ENCODE data around the gene TYK2.

The TYK2 gene

GRCh38 chr19:10380313-10381102 lies at the start of gene TYK2:
Gene TYK2 (minus strand): TSS chr19:10380572. CDS start chr19:10378406, 2,166 bp downstream.
- in situ Hi-C loops (cut with MboI; ENCODE audit: low sequenced_read_pairs, unreplicated experiment) = loop anchor here (25.0 kb wide), 1 partner anchor 443 kb away; the partner anchor contains the start of gene OLFM2
- peak; percentile 100 for DNase-seq (ENCODE audit: low spot score)
- no peak for TF ChIP-seq CTCF (IDR thresholded peaks at IDR 0.05; ENCODE audit: borderline replicate concordance, control extremely low read depth, extremely low read depth, insufficient read depth, missing control alignments)

- DNase-seq (ENCODE audit: low spot score) = no peak
- in situ Hi-C loops (cut with MboI; ENCODE audit: low sequenced_read_pairs, unreplicated experiment) = no loop called here
- TF ChIP-seq CTCF (IDR thresholded peaks at IDR 0.05; ENCODE audit: borderline replicate concordance, control extremely low read depth, extremely low read depth, insufficient read depth, missing control alignments) = no peak
Observed at GRCh38 chr19:10428996-10429381, 48.6 kb upstream of the TYK2 start.

- in situ Hi-C loops (cut with MboI; ENCODE audit: low sequenced_read_pairs, unreplicated experiment) = no loop called here
Observed at GRCh38 chr19:10427169-10427568, 46.8 kb upstream of the TYK2 start.

GRCh38 chr19:10424011-10424637 lies 43.8 kb upstream of the TYK2 start:
- peak; percentile 96 for TF ChIP-seq CTCF (IDR thresholded peaks at IDR 0.05; ENCODE audit: borderline replicate concordance, control extremely low read depth, extremely low read depth, insufficient read depth, missing control alignments)
- in situ Hi-C loops (cut with MboI; ENCODE audit: low sequenced_read_pairs, unreplicated experiment) = no loop called here
- peak; percentile 77 for DNase-seq (ENCODE audit: low spot score)

More at GRCh38 chr19:10427169-10427568, 46.8 kb upstream of the TYK2 start:
- no peak for DNase-seq (ENCODE audit: low spot score)
- TF ChIP-seq CTCF (IDR thresholded peaks at IDR 0.05; ENCODE audit: borderline replicate concordance, control extremely low read depth, extremely low read depth, insufficient read depth, missing control alignments) = no peak

GRCh38 chr19:10422846-10423245 lies 42.5 kb upstream of the TYK2 start:
- in situ Hi-C loops (cut with MboI; ENCODE audit: low sequenced_read_pairs, unreplicated experiment) = no loop called here
- TF ChIP-seq CTCF (IDR thresholded peaks at IDR 0.05; ENCODE audit: borderline replicate concordance, control extremely low read depth, extremely low read depth, insufficient read depth, missing control alignments) = no peak
- DNase-seq (ENCODE audit: low spot score) = no peak

GRCh38 chr19:10422046-10422461 lies 41.7 kb upstream of the TYK2 start:
- DNase-seq (ENCODE audit: low spot score) = no peak
- in situ Hi-C loops (cut with MboI; ENCODE audit: low sequenced_read_pairs, unreplicated experiment) = no loop called here
- no peak for TF ChIP-seq CTCF (IDR thresholded peaks at IDR 0.05; ENCODE audit: borderline replicate concordance, control extremely low read depth, extremely low read depth, insufficient read depth, missing control alignments)

Measured in GM13976 (cell line).